ENCODE data around the gene RNF32.
"Not testable (repeated sequence)": the region's sequence is repeated elsewhere in the genome, so short reads cannot be mapped to it uniquely, and the experiment has no call there.

The RNF32 gene

GRCh38 chr7:156676263-156676662, 35.7 kb downstream of the RNF32 start:
- no peak for DNase-seq

GRCh38 chr7:156677374-156678054, 36.9 kb downstream of the RNF32 start:
- no peak for DNase-seq

DNA sequence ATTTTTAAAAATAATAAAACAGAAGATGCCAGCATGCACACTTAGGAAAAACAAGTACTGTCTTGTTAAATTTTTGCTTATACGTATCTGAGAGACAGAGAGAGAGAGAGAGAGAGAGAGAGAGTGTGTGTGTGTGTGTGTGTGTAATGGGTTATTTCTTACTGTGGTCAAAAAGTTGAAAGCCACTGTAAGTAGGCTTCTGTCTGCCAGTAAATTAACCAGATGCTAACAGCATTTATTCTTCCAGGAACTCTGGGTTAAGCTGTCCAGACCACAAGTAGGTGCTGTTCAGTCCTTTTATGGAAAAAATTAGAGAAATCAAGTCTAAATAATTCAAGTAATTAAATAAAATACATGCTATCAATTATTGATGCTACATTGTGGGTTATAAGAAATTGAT, 39.7 kb downstream of the RNF32 start:
- DNase-seq = no peak

- no peak for DNase-seq
These were observed 42.4 kb downstream of the RNF32 start for GRCh38 chr7:156682928-156683327.

DNA sequence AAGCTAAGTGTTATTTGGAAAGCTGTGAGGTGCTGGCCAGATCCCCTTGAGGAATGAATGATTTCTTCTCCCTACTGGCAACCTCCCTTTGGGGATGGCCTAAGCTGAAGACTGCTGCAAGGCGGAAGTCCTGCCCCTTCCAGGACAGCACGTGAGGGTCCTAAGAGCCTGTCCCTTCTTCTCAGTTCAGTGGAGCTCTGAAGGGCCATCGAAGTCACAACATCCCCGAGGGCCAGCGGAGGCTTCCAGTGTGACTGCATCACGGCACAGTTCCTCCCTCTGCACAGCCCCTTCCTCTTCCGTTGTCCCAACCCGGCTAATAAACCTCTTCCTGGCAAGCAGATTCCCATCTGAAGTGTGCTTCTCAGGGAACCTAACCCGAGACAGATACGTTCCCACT, 43.7 kb downstream of the RNF32 start:
- DNase-seq = no peak

- no peak for DNase-seq
These were observed 44.1 kb downstream of the RNF32 start for GRCh38 chr7:156684661-156685060.

DNA sequence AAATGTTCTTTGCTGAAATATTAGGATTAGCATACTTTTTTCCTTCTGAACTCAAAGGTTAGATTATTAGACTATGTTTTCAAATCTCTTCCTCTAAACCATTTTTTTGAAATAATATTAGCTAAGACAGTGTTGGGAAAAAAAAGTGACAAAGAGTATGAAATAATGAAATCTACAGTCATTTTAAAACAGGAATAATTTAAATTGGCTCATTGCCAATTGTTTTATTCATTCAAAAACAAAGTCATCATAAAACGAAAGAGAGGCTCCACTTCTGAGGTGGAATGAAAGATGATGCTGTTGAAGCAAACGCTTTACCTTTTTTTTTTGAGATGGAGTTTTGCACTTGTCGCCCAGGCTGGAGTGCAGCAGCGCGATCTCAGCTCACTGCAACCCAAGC, 51.2 kb downstream of the RNF32 start:
- DNase-seq = no peak

DNA sequence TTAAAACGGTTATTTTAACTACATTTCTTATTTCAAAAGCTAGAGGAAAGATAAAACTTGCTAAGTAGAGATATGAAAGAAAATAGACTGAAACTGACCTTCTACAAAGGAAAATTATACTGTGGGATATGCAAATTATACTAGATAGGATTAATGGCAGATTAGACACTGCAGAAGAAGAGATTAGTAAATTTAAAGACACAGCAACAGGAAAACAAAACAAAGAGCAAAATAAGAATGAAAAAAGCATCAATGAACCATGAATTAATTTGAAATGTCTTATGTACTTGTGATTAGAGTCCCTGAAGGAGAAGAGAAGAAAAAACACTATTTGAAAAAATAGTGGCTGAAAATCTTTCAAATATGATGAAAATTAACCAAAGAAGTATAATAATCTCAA, 52.3 kb downstream of the RNF32 start:
- no peak for DNase-seq

- no peak for DNase-seq
These were observed 53.1 kb downstream of the RNF32 start for GRCh38 chr7:156693627-156694026.

GRCh38 chr7:156697283-156697682, 56.7 kb downstream of the RNF32 start:
- DNase-seq = not testable (repeated sequence)

DNA sequence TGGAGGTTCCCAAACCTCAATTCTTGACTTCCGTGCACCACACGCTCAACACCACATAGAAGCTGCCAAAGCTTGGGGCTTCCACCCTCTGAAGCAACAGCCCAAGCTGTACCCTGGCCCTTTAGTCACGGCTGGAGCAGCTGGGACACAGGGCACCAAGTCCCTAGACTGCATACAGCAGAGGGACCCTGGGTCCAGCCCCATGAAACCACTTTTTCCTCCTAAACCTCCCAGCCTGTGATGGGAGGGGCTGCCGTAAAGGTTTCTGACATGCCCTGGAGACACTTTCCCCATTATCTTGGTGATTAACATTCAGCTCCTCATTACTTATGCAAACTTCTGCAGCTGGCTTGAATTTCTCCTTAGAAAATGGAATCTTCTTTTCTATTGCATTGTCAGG, 57.9 kb downstream of the RNF32 start:
- DNase-seq = not testable (repeated sequence)

- not testable (repeated sequence) for DNase-seq
These were observed 61.2 kb downstream of the RNF32 start for GRCh38 chr7:156701787-156702186.

DNA sequence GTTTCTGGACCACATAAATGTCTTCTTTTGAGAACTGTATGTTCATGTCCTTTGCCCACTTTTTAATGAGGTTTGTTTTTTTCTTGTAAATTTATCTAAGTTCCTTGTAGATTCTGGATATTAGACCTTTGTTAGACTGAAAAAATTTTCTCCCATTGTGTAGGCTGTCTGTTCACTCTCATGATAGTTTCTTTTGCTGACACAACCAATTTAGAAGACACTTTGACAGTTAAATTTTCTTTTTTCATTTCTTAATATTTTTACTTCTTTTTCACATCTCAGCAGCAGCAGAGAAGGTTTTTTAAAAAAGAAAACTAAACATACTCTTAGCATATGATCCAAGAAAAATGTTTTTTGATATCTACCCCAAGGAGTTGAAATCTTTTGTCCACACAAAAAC, 61.8 kb downstream of the RNF32 start:
- DNase-seq = no peak

GRCh38 chr7:156703209-156703608, 62.6 kb downstream of the RNF32 start:
- DNase-seq = no peak

DNA sequence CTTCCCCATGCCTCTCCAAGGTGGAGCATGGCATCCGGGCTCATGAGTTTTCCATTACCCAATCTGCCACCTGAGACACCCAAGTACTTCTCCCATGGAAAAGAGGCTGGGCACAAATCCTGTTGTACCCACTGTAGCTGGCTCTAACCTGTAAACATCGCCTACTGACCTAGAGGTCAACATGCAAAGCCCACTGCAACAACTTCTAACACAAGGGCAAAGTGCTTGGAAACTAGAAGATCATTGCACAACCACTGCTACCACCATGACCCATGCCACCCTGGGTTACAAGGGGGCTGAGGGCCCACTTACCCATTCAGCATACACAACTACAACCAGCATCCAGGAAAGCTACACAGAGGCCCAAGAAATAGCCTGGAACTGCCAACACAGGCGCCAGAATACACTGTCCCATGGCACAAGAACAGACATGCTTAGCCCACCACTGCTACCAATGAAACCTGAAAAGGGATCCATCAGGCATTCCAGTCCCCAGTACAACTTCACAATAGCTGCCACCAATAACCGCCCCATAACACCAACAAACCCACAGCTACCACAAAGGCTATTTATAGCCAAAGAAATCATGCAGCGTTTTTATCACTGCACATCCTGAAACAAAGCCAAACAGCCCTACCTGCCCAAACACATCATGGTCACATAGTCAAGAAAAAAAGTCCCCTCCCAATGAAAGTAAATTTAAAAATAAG, 63.4 kb downstream of the RNF32 start:
- DNase-seq = no peak

DNA sequence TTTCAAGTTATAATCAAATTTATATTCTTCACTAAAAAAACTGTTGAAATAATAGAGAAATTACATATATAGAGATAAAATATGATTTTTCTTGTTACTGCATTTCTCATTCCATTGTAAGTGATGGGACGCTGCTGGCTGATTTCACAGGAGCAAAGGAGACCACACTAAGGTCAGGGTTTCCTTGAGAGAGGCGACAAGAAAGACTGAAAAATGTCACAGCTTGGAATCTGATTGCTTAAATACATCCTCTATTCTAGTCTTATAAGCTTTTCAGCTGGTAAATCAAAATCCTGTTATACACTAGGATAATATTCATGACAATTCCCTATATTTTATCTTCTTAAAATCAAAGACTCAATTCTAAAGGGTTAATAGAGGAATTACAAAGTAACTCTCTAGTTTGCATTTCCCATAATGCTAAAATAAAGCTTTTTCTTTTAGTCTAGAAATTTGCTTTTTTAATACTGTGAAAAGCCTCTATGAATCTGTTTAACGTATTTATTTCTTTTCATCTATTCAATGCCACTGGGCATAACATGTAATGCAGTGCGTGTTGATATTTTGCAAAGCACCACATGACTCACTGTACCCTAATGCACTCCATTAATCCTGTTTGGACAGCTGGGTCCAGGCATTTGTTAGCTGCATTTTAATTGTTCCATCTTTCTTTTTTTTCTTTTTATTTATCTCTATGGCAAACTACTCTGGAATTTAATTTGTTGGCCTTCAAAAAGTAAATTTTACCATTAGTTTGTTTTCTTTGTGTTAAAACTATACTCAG, 81.7 kb downstream of the RNF32 start:
- no peak for DNase-seq

- no peak for DNase-seq
These were observed 84.5 kb downstream of the RNF32 start for GRCh38 chr7:156725073-156725472.

DNA sequence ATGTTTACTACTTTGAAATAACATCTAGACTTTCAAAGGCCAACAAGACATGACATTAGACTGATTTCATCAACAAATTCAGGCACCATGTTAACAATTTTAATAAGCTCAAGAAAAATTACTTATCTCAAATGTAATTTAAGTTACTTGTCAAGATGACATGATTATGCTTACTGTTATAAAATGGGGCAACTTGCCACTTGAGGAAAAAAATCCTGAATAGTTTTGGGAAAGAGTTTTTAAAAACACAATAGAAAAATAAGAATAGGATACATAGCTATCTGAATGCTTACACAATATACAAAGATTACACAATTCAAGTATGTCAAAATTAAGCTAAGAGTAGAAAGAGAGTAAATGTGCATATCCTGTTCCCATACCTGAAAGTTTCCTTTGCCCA, 85.4 kb downstream of the RNF32 start:
- DNase-seq = no peak
